SK-N-SH (cell line): ENCODE measurements around the gene ST6GALNAC1. TPM values are rescaled to one million over a fixed set of nuclear protein-coding genes. Genes with fewer than 3 reads are reported as not detected.

Experiments used
- CTCF ChIA-PET: fragments of 300-600, 350-600 bp; formaldehyde crosslinking; extraction: SDS; loops from one replicate; lab custom pipeline; 2021; lab: Yijun Ruan, JAX
- POLR2A ChIA-PET: fragments of 350-600 bp; sonication (Branson Sonifier 250); formaldehyde crosslinking; extraction: SDS; loops from one replicate; lab custom pipeline; 2020; ENCODE audit warnings: antibody characterized with exemption, inconsistent platforms; lab: Yijun Ruan, JAX
- DNase-seq: peaks from one replicate; pipeline ENCODE4 v3.0.0; 2012
- H2AFZ ChIP-seq: fragments of 200-600 bp; sonication (generic); 2 replicates; pipeline ENCODE4 v1.8.1; 2016; ENCODE audit warnings: antibody characterized with exemption, mild to moderate bottlenecking, low read depth
- H3F3A ChIP-seq: fragments of 200-600 bp; sonication (generic); replicated peaks from 2 replicates; pipeline ENCODE3; 2016; ENCODE audit warnings: antibody characterized with exemption, mild to moderate bottlenecking; ENCODE audit not compliant: insufficient read depth
- H3K27ac ChIP-seq, 2 experiments: fragments of 200-500 bp in 1 of 2; fragments of 200-600 bp in 1 of 2; sonication (Bioruptor generic) in 1 of 2; sonication (generic), shearing (Covaris generic) in 1 of 2; 2 replicates each; pipeline versions ENCODE4 v1.5.1 to v1.6.1; 2014 to 2016; ENCODE audit warnings: low read depth in 2 of 2, inconsistent platforms in 1 of 2, low read length in 1 of 2, mild to moderate bottlenecking in 1 of 2, mixed read lengths in 1 of 2
- H3K27me3 ChIP-seq: fragments of 200-600 bp; sonication (generic), shearing (Covaris generic); 2 replicates; pipeline ENCODE4 v1.6.1; 2016; ENCODE audit warnings: mixed run types; ENCODE audit not compliant: insufficient read depth
- H3K36me3 ChIP-seq, 2 experiments: fragments of 200-500 bp in 1 of 2; fragments of 200-600 bp in 1 of 2; sonication (Bioruptor generic) in 1 of 2; sonication (generic) in 1 of 2; replicated peaks in 1 of 2; 2 replicates each; pipeline versions ENCODE3 to v1.5.1; 2014 to 2016; ENCODE audit warnings: low read length in 1 of 2, mild to moderate bottlenecking in 1 of 2; ENCODE audit not compliant: insufficient read depth in 2 of 2, control insufficient read depth in 1 of 2
- H3K4me1 ChIP-seq, 2 experiments: fragments of 200-500 bp in 1 of 2; fragments of 200-600 bp in 1 of 2; sonication (Bioruptor generic) in 1 of 2; sonication (generic), shearing (Covaris generic) in 1 of 2; 2 replicates each; pipeline versions ENCODE4 v1.5.1 to v1.6.1; 2014 to 2016; ENCODE audit warnings: low read depth in 1 of 2, low read length in 1 of 2, mixed run types in 1 of 2; ENCODE audit not compliant: insufficient read depth in 2 of 2, control insufficient read depth in 1 of 2
- H3K4me2 ChIP-seq: fragments of 200-600 bp; sonication (generic), shearing (Covaris generic); 2 replicates; pipeline ENCODE4 v1.6.1; 2017; ENCODE audit warnings: mixed run types
- H3K4me3 ChIP-seq, 2 experiments: fragments of 200-500 bp in 1 of 2; fragments of 200-600 bp in 1 of 2; sonication (Bioruptor generic) in 1 of 2; sonication (generic), shearing (Covaris generic) in 1 of 2; 2 replicates each; pipeline versions ENCODE4 v1.5.1 to v1.8.1; 2014 to 2016; ENCODE audit warnings: low read depth in 2 of 2, inconsistent platforms in 1 of 2, low read length in 1 of 2, mild to moderate bottlenecking in 1 of 2, mixed read lengths in 1 of 2, moderate library complexity in 1 of 2
- H3K79me2 ChIP-seq: fragments of 200-600 bp; sonication (generic); 2 replicates; pipeline ENCODE4 v1.8.1; 2017; ENCODE audit warnings: mild to moderate bottlenecking; ENCODE audit not compliant: insufficient read depth
- H3K9ac ChIP-seq: fragments of 200-600 bp; sonication (generic); 2 replicates; pipeline ENCODE4 v1.6.1; 2017; ENCODE audit warnings: mixed run types
- H3K9me2 ChIP-seq: fragments of 200-600 bp; sonication (generic); 2 replicates; pipeline ENCODE4 v1.6.1; 2017; ENCODE audit warnings: mixed run types
- H3K9me3 ChIP-seq: fragments of 200-600 bp; sonication (generic); 2 replicates; pipeline ENCODE4 v1.6.1; 2017; ENCODE audit warnings: mixed run types, mild to moderate bottlenecking, moderate library complexity
- H4K20me1 ChIP-seq: fragments of 200-600 bp; sonication (generic); 2 replicates; pipeline ENCODE4 v1.6.1; 2017; ENCODE audit warnings: mild to moderate bottlenecking, mixed run types; ENCODE audit not compliant: insufficient read depth
- ELF1 ChIP-seq: IDR thresholded peaks from 2 replicates; pipeline ENCODE4 v1.4.0; 2012
- EZH2phosphoT487 ChIP-seq: fragments of 200-600 bp; sonication (generic); IDR thresholded peaks from 2 replicates; pipeline ENCODE4 v1.6.1; 2017; ENCODE audit warnings: low read depth, mixed run types, mild to moderate bottlenecking, antibody characterized with exemption, moderate library complexity, borderline replicate concordance
- FOSL2 ChIP-seq: IDR thresholded peaks from 2 replicates; pipeline ENCODE4 v1.4.0; 2012; ENCODE audit warnings: low read depth, mild to moderate bottlenecking, moderate library complexity, borderline replicate concordance
- FOXM1 ChIP-seq: IDR thresholded peaks from 2 replicates; pipeline ENCODE4 v1.4.0; 2012; ENCODE audit warnings: low read depth, mild to moderate bottlenecking
- GATA2 ChIP-seq: sonication (generic); formaldehyde crosslinking; IDR thresholded peaks from 2 replicates; pipeline ENCODE4 v1.5.0; 2020; ENCODE audit warnings: mild to moderate bottlenecking, missing genetic modification reagents
- MEF2A ChIP-seq: IDR thresholded peaks from 2 replicates; pipeline ENCODE4 v1.4.0; 2012; ENCODE audit warnings: low read depth, borderline replicate concordance
- MXI1 ChIP-seq: IDR thresholded peaks from 2 replicates; pipeline ENCODE4 v1.6.1; 2012; ENCODE audit warnings: mild to moderate bottlenecking, low read depth, low read length, improper control_type of control experiment
- TCF12 ChIP-seq: IDR thresholded peaks from 2 replicates; pipeline ENCODE4 v1.4.0; 2012
- TEAD4 ChIP-seq: IDR thresholded peaks from 2 replicates; pipeline ENCODE4 v1.4.0; 2012; ENCODE audit warnings: mild to moderate bottlenecking, borderline replicate concordance; ENCODE audit not compliant: insufficient read depth
- YY1 ChIP-seq: IDR thresholded peaks from 2 replicates; pipeline ENCODE4 v1.4.0; 2012; ENCODE audit warnings: low read depth, mild to moderate bottlenecking
- ZBTB33 ChIP-seq: IDR thresholded peaks from 2 replicates; pipeline ENCODE4 v1.4.0; 2012; ENCODE audit warnings: low read depth, borderline replicate concordance
- WGBS: methylation state at CpG from one replicate; pipeline ENCODE4 v1.1.6; 2017; ENCODE audit warnings: low lambda C conversion rate; 5-methylcytosine and 5-hydroxymethylcytosine counted together
- polyA plus RNA-seq, 3 experiments: library from polyadenylated mRNA; depleted of rRNA; stranded (reverse); fragments of >200 nt; gene quantifications; 2 replicates each; pipeline ENCODE4 v1.2.3, GENCODE V29; 2012
- TF ChIP-seq, protein P1 (sequence below): IDR thresholded peaks from 2 replicates; pipeline ENCODE4 v1.6.1; 2012; ENCODE audit warnings: mild to moderate bottlenecking, low read depth, low read length, moderate library complexity
- TF ChIP-seq, protein P2 (sequence below): fragments of 150-350 bp; IDR thresholded peaks from 2 replicates; pipeline ENCODE4 v1.6.1; 2017; ENCODE audit warnings: antibody characterized with exemption, low read length, low read depth, borderline replicate concordance
- TF ChIP-seq, protein P3 (sequence below): IDR thresholded peaks from 2 replicates; pipeline ENCODE4 v1.4.0; 2012; ENCODE audit warnings: low read depth, borderline replicate concordance
- TF ChIP-seq, protein P4 (sequence below): fragments of 150-350 bp; IDR thresholded peaks from 2 replicates; pipeline ENCODE4 v1.6.1; 2016; ENCODE audit warnings: mild to moderate bottlenecking, low read depth, low read length

The ST6GALNAC1 gene
- polyA plus RNA-seq, 1 of the 3 experiments (the other 2 are of a cell fraction): not detected

DNA sequence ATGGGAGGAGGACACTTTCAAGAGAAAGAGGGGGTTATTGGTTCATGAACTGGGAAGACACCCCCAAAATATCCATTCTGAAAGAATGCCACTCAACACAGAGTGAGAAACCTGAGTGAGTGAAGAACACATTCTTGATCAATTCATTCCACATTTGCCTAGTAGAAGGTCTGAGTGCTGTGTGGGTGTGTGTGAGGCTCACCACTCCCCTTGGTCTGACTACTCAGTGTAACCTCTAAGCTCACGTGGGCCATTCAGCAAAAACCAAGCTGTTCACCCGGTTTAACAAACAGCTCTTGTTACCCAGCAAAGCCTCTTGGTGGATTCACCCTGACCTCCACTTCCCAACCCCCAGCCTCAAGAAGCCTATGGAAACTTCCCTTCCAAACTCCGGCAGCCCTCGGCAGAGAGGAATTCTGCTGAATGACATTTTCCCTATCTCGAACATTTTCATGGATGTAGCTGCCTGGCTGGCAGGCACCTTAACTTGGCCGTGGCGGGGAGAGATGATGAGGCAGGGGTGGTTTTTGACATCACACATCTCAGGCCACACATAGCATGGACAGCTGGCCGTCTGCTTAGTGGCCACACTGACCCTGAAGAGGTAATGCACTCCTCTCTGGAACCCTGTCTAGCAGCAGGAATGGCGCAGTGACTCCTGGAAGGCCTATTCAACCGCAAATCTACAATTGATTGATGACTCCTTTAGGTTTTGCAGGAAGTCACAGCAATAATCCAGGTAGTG is 11.6 kb downstream of the ST6GALNAC1 start (continued):
- TF ChIP-seq, protein P1, sequence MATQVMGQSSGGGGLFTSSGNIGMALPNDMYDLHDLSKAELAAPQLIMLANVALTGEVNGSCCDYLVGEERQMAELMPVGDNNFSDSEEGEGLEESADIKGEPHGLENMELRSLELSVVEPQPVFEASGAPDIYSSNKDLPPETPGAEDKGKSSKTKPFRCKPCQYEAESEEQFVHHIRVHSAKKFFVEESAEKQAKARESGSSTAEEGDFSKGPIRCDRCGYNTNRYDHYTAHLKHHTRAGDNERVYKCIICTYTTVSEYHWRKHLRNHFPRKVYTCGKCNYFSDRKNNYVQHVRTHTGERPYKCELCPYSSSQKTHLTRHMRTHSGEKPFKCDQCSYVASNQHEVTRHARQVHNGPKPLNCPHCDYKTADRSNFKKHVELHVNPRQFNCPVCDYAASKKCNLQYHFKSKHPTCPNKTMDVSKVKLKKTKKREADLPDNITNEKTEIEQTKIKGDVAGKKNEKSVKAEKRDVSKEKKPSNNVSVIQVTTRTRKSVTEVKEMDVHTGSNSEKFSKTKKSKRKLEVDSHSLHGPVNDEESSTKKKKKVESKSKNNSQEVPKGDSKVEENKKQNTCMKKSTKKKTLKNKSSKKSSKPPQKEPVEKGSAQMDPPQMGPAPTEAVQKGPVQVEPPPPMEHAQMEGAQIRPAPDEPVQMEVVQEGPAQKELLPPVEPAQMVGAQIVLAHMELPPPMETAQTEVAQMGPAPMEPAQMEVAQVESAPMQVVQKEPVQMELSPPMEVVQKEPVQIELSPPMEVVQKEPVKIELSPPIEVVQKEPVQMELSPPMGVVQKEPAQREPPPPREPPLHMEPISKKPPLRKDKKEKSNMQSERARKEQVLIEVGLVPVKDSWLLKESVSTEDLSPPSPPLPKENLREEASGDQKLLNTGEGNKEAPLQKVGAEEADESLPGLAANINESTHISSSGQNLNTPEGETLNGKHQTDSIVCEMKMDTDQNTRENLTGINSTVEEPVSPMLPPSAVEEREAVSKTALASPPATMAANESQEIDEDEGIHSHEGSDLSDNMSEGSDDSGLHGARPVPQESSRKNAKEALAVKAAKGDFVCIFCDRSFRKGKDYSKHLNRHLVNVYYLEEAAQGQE: no peak
- no peak for TF ChIP-seq ELF1
- no peak for TF ChIP-seq EZH2phosphoT487
- no peak for TF ChIP-seq FOSL2
- TF ChIP-seq, protein P2, sequence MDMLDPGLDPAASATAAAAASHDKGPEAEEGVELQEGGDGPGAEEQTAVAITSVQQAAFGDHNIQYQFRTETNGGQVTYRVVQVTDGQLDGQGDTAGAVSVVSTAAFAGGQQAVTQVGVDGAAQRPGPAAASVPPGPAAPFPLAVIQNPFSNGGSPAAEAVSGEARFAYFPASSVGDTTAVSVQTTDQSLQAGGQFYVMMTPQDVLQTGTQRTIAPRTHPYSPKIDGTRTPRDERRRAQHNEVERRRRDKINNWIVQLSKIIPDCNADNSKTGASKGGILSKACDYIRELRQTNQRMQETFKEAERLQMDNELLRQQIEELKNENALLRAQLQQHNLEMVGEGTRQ: no peak
- TF ChIP-seq GATA2 (CRISPR knock-in tag): no peak

DNA sequence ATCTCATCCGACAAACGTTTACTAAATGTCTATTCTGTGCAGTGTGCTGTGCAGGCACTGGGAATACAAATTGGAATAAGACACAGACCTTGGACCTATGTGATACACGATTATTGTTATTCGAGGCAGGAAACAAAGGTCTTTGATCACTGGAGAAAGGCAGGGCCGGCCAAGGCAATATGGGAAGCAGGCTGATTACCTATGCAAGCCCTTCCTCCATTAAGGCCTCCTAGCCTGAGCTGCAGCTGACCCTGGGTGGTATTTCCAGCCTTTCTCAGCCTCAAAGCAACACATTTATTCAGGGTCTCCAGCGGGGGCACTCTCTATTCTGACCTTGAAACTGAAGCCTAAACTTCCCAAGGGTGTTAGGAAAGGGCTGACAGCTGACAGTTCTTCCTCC is 13.4 kb downstream of the ST6GALNAC1 start:
- no peak for DNase-seq
- Histone ChIP-seq H3K4me3 (no peak overlapping the region), H4K20me1 (no peaks in the 10 kb centered on the region), H3K9ac (no peak overlapping the region), H3K4me1 (peaks cover under 1 to 6% of the 10 kb centered on the region in 2 experiments; a peak in 3 of 4 replicates), H3K27me3 (peaks cover 15% of the 10 kb centered on the region; the same call in 1 of the 2 replicates), H3K27ac (no peak overlapping the region), H3K36me3 (no peaks in the 10 kb centered on the region), H3K9me2 (no peaks in the 10 kb centered on the region), H3K79me2 (no peaks in the 10 kb centered on the region), H3K4me2 (no peak overlapping the region), H3F3A (peaks cover 6% of the 10 kb centered on the region), H2AFZ (no peak overlapping the region), H3K9me3 (no peaks in the 10 kb centered on the region)
- TF ChIP-seq ZBTB33 (no peak), TCF12 (no peak), MEF2A (no peak), MXI1 (no peak), ELF1 (no peak), TEAD4 (no peak), FOSL2 (no peak), FOXM1 (no peak), YY1 (no peak)
- TF ChIP-seq, protein P3, sequence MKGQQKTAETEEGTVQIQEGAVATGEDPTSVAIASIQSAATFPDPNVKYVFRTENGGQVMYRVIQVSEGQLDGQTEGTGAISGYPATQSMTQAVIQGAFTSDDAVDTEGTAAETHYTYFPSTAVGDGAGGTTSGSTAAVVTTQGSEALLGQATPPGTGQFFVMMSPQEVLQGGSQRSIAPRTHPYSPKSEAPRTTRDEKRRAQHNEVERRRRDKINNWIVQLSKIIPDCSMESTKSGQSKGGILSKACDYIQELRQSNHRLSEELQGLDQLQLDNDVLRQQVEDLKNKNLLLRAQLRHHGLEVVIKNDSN: no peak
- TF ChIP-seq, protein P2: no peak
- TF ChIP-seq, protein P4, sequence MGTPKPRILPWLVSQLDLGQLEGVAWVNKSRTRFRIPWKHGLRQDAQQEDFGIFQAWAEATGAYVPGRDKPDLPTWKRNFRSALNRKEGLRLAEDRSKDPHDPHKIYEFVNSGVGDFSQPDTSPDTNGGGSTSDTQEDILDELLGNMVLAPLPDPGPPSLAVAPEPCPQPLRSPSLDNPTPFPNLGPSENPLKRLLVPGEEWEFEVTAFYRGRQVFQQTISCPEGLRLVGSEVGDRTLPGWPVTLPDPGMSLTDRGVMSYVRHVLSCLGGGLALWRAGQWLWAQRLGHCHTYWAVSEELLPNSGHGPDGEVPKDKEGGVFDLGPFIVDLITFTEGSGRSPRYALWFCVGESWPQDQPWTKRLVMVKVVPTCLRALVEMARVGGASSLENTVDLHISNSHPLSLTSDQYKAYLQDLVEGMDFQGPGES: no peak
- WGBS: 84% methylated on average over 6 of the region's 6 CpGs
- ChIA-PET CTCF (interaction anchor here (1.0 to 1.3 kb wide), 4 partner anchors 52 to 87 kb away, joined by 3 to 4 read pairs (median 3); no protein-coding TSS in a partner anchor), POLR2A (no interaction called here)
